AG04449 (cell line): ENCODE measurements around the gene GPRIN1.

Experiments
- CTCF ChIA-PET: fragments of 350-600 bp; formaldehyde crosslinking; extraction: SDS; loops from one replicate; lab custom pipeline; 2021; ENCODE audit warnings: antibody characterized with exemption; lab: Yijun Ruan, JAX
- POLR2A ChIA-PET: fragments of 400-600, 350-600 bp; formaldehyde crosslinking; extraction: SDS; loops from one replicate; lab custom pipeline; 2020; ENCODE audit warnings: antibody characterized with exemption, inconsistent platforms; lab: Yijun Ruan, JAX
- DNase-seq: peaks from one replicate; pipeline ENCODE4 v3.0.0-alpha.2; 2010; ENCODE audit warnings: low read depth, low spot score
- H3K4me3 ChIP-seq: 2 replicates; pipeline ENCODE4 v1.5.1; 2011; ENCODE audit warnings: low read depth, mild to moderate bottlenecking, control low read depth, low read length
- CTCF ChIP-seq: IDR thresholded peaks from one replicate; pipeline ENCODE4 v1.5.1; 2011; ENCODE audit warnings: mild to moderate bottlenecking, moderate library complexity, low read length, control low read depth, inconsistent platforms; ENCODE audit not compliant: insufficient read depth; ENCODE audit errors: missing control alignments

The GPRIN1 gene

GRCh38 chr5:176632745-176633144 lies 22.8 kb upstream of the GPRIN1 start:
- ChIA-PET POLR2A (interaction anchor here (2.5 kb wide), 1 partner anchor 14 kb away, joined by 8 read pairs; the partner anchor contains the start of gene TSPAN17), CTCF (interaction anchor here (1.1 to 1.5 kb wide), 2 partner anchors 11 to 13 kb away, joined by 3 to 4 read pairs; no protein-coding TSS in a partner anchor)
- no peak for DNase-seq
- no peak for TF ChIP-seq CTCF
- H3K4me3 ChIP-seq, result no peak overlapping the region

- no peak for TF ChIP-seq CTCF
- no peak overlapping the region for H3K4me3 ChIP-seq
- ChIA-PET CTCF (interaction anchor here (1.1 to 1.7 kb wide), 7 partner anchors 8 to 58 kb away, joined by 3 to 9 read pairs (median 4); no protein-coding TSS in a partner anchor), POLR2A (no interaction called here)
- DNase-seq, result no peak
These were observed 21.6 kb upstream of the GPRIN1 start for GRCh38 chr5:176631383-176632200.

GRCh38 chr5:176630681-176631222 lies 20.8 kb upstream of the GPRIN1 start:
- CTCF ChIA-PET, result interaction anchor here (0.8 to 1.7 kb wide), 9 partner anchors 8 to 57 kb away, joined by 3 to 9 read pairs (median 4); no protein-coding TSS in a partner anchor
- TF ChIP-seq CTCF, result no peak
- POLR2A ChIA-PET, result interaction anchor here (0.7 kb wide), 1 partner anchor 245 kb away, joined by 3 read pairs; no protein-coding TSS in a partner anchor
- DNase-seq, result no peak
- peak overlapping the region; percentile 45 for H3K4me3 ChIP-seq

GRCh38 chr5:176629853-176630680 lies 20.1 kb upstream of the GPRIN1 start, which contains the start of the genes EIF4E1B and SNCB:
Gene EIF4E1B, plus strand, starts transcription at chr5:176630675. Its CDS starts 12,113 bp downstream, at chr5:176642788.
Gene SNCB, minus strand, starts transcription at chr5:176630534. Its CDS starts 880 bp downstream, at chr5:176629654.
- DNase-seq, result no peak
- TF ChIP-seq CTCF, result no peak
- POLR2A ChIA-PET, result interaction anchor here (0.7 kb wide), 1 partner anchor 245 kb away, joined by 3 read pairs; no protein-coding TSS in a partner anchor
- H3K4me3 ChIP-seq, result peak within 1 kb of the TSS; percentile 45
- CTCF ChIA-PET, result interaction anchor here (0.8 to 1.7 kb wide), 10 partner anchors 8 to 56 kb away, joined by 3 to 9 read pairs (median 4); no protein-coding TSS in a partner anchor

- CTCF ChIA-PET, result interaction anchor here (1.6 to 1.7 kb wide), 2 partner anchors 14 to 31 kb away, joined by 4 to 6 read pairs; no protein-coding TSS in a partner anchor
These were observed 19.4 kb upstream of the GPRIN1 start for GRCh38 chr5:176629317-176629852.

More at GRCh38 chr5:176629317-176629852, 19.4 kb upstream of the GPRIN1 start:
- DNase-seq, result no peak
- no peak for TF ChIP-seq CTCF
- H3K4me3 ChIP-seq, result no peak overlapping the region
- POLR2A ChIA-PET, result no interaction called here
